K562 (cell line): ENCODE results near the gene GET3. TPM values are rescaled to one million over a fixed set of nuclear protein-coding genes. Genes with fewer than 3 reads are reported as not detected.

Source experiments
- ATF7 ChIP-seq: fragments of 450-650 bp; IDR thresholded peaks from 2 replicates; pipeline ENCODE4 v1.7.1; 2014; ENCODE audit warnings: mild to moderate bottlenecking, moderate library complexity
- CBFA2T2 ChIP-seq: fragments of 450-650 bp; conservative IDR thresholded peaks from 2 replicates; pipeline ENCODE4 v1.6.1; 2017; ENCODE audit warnings: mild to moderate bottlenecking
- HINFP ChIP-seq: fragments of 450-650 bp; conservative IDR thresholded peaks from 2 replicates; pipeline ENCODE4 v1.6.1; 2016; ENCODE audit warnings: missing genetic modification characterization, low read depth, mild to moderate bottlenecking, control low read depth, missing compliant biosample characterization
- KAT2B ChIP-seq: IDR thresholded peaks from one replicate; pipeline ENCODE4 v1.6.1; 2012; ENCODE audit warnings: low read depth, mild to moderate bottlenecking, control low read depth, inconsistent platforms, low read length, moderate library complexity
- LEF1 ChIP-seq: fragments of 450-650 bp; IDR thresholded peaks from 2 replicates; pipeline ENCODE4 v1.6.1; 2016; ENCODE audit warnings: mild to moderate bottlenecking
- PHB ChIP-seq: fragments of 250-450 bp; sonication (Bioruptor Pico); IDR thresholded peaks from 2 replicates; pipeline ENCODE4 v1.5.0; 2021
- RBM22 ChIP-seq: fragments of 200-400 bp; formaldehyde crosslinking; IDR thresholded peaks from 2 replicates; pipeline ENCODE4 v1.6.1; 2018; ENCODE audit warnings: low read length, low read depth; ENCODE audit not compliant: poor library complexity, severe bottlenecking
- RREB1 ChIP-seq: fragments of 250-450 bp; sonication (Bioruptor Pico); IDR thresholded peaks from 2 replicates; pipeline ENCODE4 v1.4.0; 2020
- TRIM25 ChIP-seq: fragments of 450-650 bp; IDR thresholded peaks from 2 replicates; pipeline ENCODE4 v1.7.0; 2016; ENCODE audit warnings: borderline replicate concordance
- ZBTB12 ChIP-seq: fragments of 250-450 bp; sonication (Bioruptor Pico); IDR thresholded peaks from 2 replicates; pipeline ENCODE4 v1.4.0; 2020
- polyA plus RNA-seq, 8 experiments: library from polyadenylated mRNA; depleted of rRNA in 4 of 8; stranded (reverse) in 5 of 8; unstranded in 3 of 8; fragments of >200 nt; fragmentation: Nextera tagmentation in 2 of 8; fragmentation: Illumina TruSeq in 1 of 8; extraction: Ambion mirVana in 2 of 8; extraction: Trizol in 1 of 8; gene quantifications; 2 replicates each; pipeline versions ENCODE4 v1.2.1 to v1.2.3, GENCODE V29; 2011 to 2014; ENCODE audit warnings: inconsistent platforms in 1 of 8, missing spikeins in 1 of 8
- total RNA-seq, 7 experiments: library from RNA; depleted of rRNA in 6 of 7; stranded (reverse); fragments of >200 nt in 6 of 7; fragmentation: Illumina TruSeq in 2 of 7; extraction: Trizol in 2 of 7; gene quantifications; 2 replicates each; pipeline versions ENCODE4 v1.2.1 to v1.2.3, GENCODE V29; 2011 to 2021; ENCODE audit warnings: low replicate concordance in 1 of 7

Gene GET3
- total and polyA plus RNA-seq, 9 of the 15 experiments (the other 6 are each of a cell fraction or from before 2014, with no cell fraction given), result 8.3 to 83.5 (median 51.8) TPM

GRCh38 chr19:12757544-12758274 is 20.4 kb downstream of the GET3 start (continued):
- TF ChIP-seq ZBTB12 (CRISPR knock-in tag) (no peak), LEF1 (no peak), ATF7 (peak; percentile 42; the same call in 1 of the 2 replicates), CBFA2T2 (peak; percentile 22; the same call in 1 of the 2 replicates), PHB (CRISPR knock-in tag) (no peak), RBM22 (peak; percentile 33), RREB1 (CRISPR knock-in tag) (no peak), HINFP (tag) (no peak), KAT2B (no peak), TRIM25 (no peak)
